Measurements from ENCODE around the gene NUBPL.

- TF ChIP-seq GATA2 (IDR thresholded peaks at IDR 0.05; ENCODE audit: low read depth, low read length) (no peak), GATA3 (IDR thresholded peaks at IDR 0.05; ENCODE audit: low read depth, low read length) (no peak)
These were observed 99.5 kb downstream of the NUBPL start for GRCh38 chr14:31660728-31661127.

Measured in SH-SY5Y (cell line).